Transverse colon (tissue), 4 donors: ENCODE results near the gene DMXL2. TPM values are rescaled to one million over a fixed set of nuclear protein-coding genes. Genes with fewer than 3 reads are reported as not detected.
"Not testable (repeated sequence)": the region's sequence is repeated elsewhere in the genome, so short reads cannot be mapped to it uniquely, and the experiment has no call there.

Experiments used
- DNase-seq: peaks from one replicate; pipeline ENCODE4 v3.0.0-alpha.2; 2019
- H3K27ac ChIP-seq, 4 donors: fragments of 200-600 bp; sonication (generic); 2 replicates each; pipeline ENCODE4 v1.5.1; 2016 to 2018; ENCODE audit warnings: inconsistent platforms in 4 of 4
- H3K27me3 ChIP-seq: fragments of 200-600 bp; sonication (generic); 2 replicates; pipeline ENCODE4 v1.5.1; 2017; ENCODE audit warnings: inconsistent platforms
- H3K36me3 ChIP-seq, 4 donors: fragments of 200-600 bp; sonication (generic); 2 replicates each; pipeline ENCODE4 v1.5.1; 2017 to 2019; ENCODE audit warnings: inconsistent platforms in 4 of 4
- H3K4me1 ChIP-seq, 4 donors: fragments of 200-600 bp; sonication (generic); 2 replicates each; pipeline ENCODE4 v1.5.1; 2017 to 2020; ENCODE audit warnings: inconsistent platforms in 4 of 4
- H3K4me3 ChIP-seq, 4 donors: fragments of 200-600 bp; sonication (generic); 1 replicate in 1 of 4; 2 replicates in 3 of 4; pipeline versions ENCODE4 v1.5.1 to v1.6.1; 2017 to 2019; ENCODE audit warnings: inconsistent platforms in 4 of 4
- H3K9me3 ChIP-seq, 2 donors: fragments of 200-600 bp; sonication (generic); 2 replicates each; pipeline ENCODE4 v1.5.1; 2017 to 2019; ENCODE audit warnings: inconsistent platforms in 2 of 2
- CTCF ChIP-seq, 5 experiments: fragments of 200-600 bp in 3 of 5; fragments of 450-650 bp in 2 of 5; sonication (generic) in 3 of 5; IDR thresholded peaks; 1 replicate in 2 of 5; 2 replicates in 3 of 5; pipeline ENCODE4 v1.5.1; 2016 to 2017; ENCODE audit warnings: antibody characterized with exemption in 5 of 5, inconsistent platforms in 3 of 5, mild to moderate bottlenecking in 2 of 5, moderate library complexity in 1 of 5
- EP300 ChIP-seq: sonication (generic); formaldehyde crosslinking; IDR thresholded peaks from one replicate; pipeline ENCODE4 v1.6.1; 2017; ENCODE audit warnings: antibody characterized with exemption, low read depth
- POLR2A ChIP-seq: fragments of 450-650 bp; IDR thresholded peaks from one replicate; pipeline ENCODE4 v1.6.1; 2016; ENCODE audit warnings: antibody characterized with exemption, mild to moderate bottlenecking, moderate library complexity
- POLR2AphosphoS5 ChIP-seq, 3 donors: sonication (generic); formaldehyde crosslinking; IDR thresholded peaks; one replicate each; pipeline ENCODE4 v1.6.1; 2016; ENCODE audit warnings: antibody characterized with exemption in 3 of 3
- WGBS, 2 donors: methylation state at CpG; one replicate each; pipeline ENCODE4 v1.1.5; 2018; ENCODE audit warnings: low coverage in 1 of 2; 5-methylcytosine and 5-hydroxymethylcytosine counted together
- in situ Hi-C, 4 donors: fragments of 200-750 bp; cut with MboI; loops; one replicate each; pipeline versions ENCODE4 v1.15.0 to v1.15.1; 2017; ENCODE audit warnings: low sequenced_read_pairs in 3 of 4, low pct_ligation_motif_present in 1 of 4, low pct_unique_long_range_greater_than_20kb in 1 of 4
- intact Hi-C: fragments of 100-400 bp; cut with DNase I; formaldehyde crosslinking; loops from one replicate; pipeline ENCODE4 v1.15.1; 2023; ENCODE audit warnings: low total_unique reads
- total RNA-seq, 4 donors: library from RNA; depleted of rRNA; stranded (reverse); fragments of >200 nt; gene quantifications; one replicate each; pipeline ENCODE4 v1.1.0, GENCODE V29; 2016

The DMXL2 gene
- total RNA-seq, 4 donors from 2014 or later = 35.8 to 75.9 (median 56.0) TPM

- no peaks in the 10 kb centered on the region for H3K27me3 ChIP-seq
- H3K27ac ChIP-seq = no peak overlapping the region
- H3K4me1 ChIP-seq = no peaks in the 10 kb centered on the region
- intact Hi-C loops (no loop called here), in situ Hi-C loops (no loop called here)
- no peak for DNase-seq
- H3K9me3 ChIP-seq = no peaks in the 10 kb centered on the region
- 79% methylated on average over 1 of the region's 1 CpG; no CpG with 5 or more reads in 1 of the 2 donors for WGBS, 2 donors
- H3K36me3 ChIP-seq = no peaks in the 10 kb centered on the region
- TF ChIP-seq POLR2A (no peak), CTCF (IDR thresholded peaks at IDR 0.05) (no peak), POLR2AphosphoS5 (IDR thresholded peaks at IDR 0.05) (no peak), EP300 (no peak)
- H3K4me3 ChIP-seq = no peak overlapping the region
Measured at GRCh38 chr15:51424780-51425179, 197.8 kb downstream of the DMXL2 start.

- in situ Hi-C loops = not testable (repeated sequence)
- WGBS, 2 donors = 97% methylated on average over 8 of the region's 16 CpGs; no CpG with 5 or more reads in 1 of the 2 donors
Measured at GRCh38 chr15:51423040-51423439, 199.5 kb downstream of the DMXL2 start.

GRCh38 chr15:51416129-51416528 is 206.4 kb downstream of the DMXL2 start:
- Histone ChIP-seq H3K4me3 (no peak overlapping the region), H3K27me3 (no peaks in the 10 kb centered on the region), H3K9me3 (no peaks in the 10 kb centered on the region), H3K36me3 (no peaks in the 10 kb centered on the region), H3K27ac (no peak overlapping the region), H3K4me1 (no peaks in the 10 kb centered on the region)
- intact Hi-C loops = no loop called here
- TF ChIP-seq EP300 = no peak
- no peak for TF ChIP-seq POLR2A
- no peak for TF ChIP-seq CTCF (IDR thresholded peaks at IDR 0.05)
- no peak for TF ChIP-seq POLR2AphosphoS5 (IDR thresholded peaks at IDR 0.05)
- WGBS, 2 donors = 58 to 61% methylated on average over 4 of the region's 4 CpGs
- in situ Hi-C loops = no loop called here
- DNase-seq = no peak

More at GRCh38 chr15:51423040-51423439, 199.5 kb downstream of the DMXL2 start:
- H3K27me3 ChIP-seq, H3K4me3 ChIP-seq, H3K27ac ChIP-seq, H3K4me1 ChIP-seq, H3K36me3 ChIP-seq, intact Hi-C loops, DNase-seq, H3K9me3 ChIP-seq: not testable (repeated sequence)

GRCh38 chr15:51414256-51414860 is 208.2 kb downstream of the DMXL2 start:
- H3K9me3 ChIP-seq = no peaks in the 10 kb centered on the region
- intact Hi-C loops = no loop called here
- WGBS, 2 donors = 67 to 91% methylated on average over 1 to 4 of the region's 4 CpGs
- H3K27me3 ChIP-seq = no peaks in the 10 kb centered on the region
- H3K4me1 ChIP-seq = no peaks in the 10 kb centered on the region
- TF ChIP-seq EP300 (no peak), POLR2AphosphoS5 (IDR thresholded peaks at IDR 0.05) (no peak), CTCF (IDR thresholded peaks at IDR 0.05) (no peak), POLR2A (no peak)
- H3K36me3 ChIP-seq = no peaks in the 10 kb centered on the region
- no peak for DNase-seq
- no peak overlapping the region for H3K27ac ChIP-seq
- H3K4me3 ChIP-seq = no peak overlapping the region
- in situ Hi-C loops = no loop called here
